HL-60/S4 (cell line): ENCODE measurements around the gene STMN3.

Experiments
- in situ Hi-C: fragments of 300-500 bp; cut with MboI; formaldehyde crosslinking; loops from 2 replicates; pipeline ENCODE4 v1.14.3; 2022; ENCODE audit warnings: low sequenced_read_pairs

STMN3 gene

DNA sequence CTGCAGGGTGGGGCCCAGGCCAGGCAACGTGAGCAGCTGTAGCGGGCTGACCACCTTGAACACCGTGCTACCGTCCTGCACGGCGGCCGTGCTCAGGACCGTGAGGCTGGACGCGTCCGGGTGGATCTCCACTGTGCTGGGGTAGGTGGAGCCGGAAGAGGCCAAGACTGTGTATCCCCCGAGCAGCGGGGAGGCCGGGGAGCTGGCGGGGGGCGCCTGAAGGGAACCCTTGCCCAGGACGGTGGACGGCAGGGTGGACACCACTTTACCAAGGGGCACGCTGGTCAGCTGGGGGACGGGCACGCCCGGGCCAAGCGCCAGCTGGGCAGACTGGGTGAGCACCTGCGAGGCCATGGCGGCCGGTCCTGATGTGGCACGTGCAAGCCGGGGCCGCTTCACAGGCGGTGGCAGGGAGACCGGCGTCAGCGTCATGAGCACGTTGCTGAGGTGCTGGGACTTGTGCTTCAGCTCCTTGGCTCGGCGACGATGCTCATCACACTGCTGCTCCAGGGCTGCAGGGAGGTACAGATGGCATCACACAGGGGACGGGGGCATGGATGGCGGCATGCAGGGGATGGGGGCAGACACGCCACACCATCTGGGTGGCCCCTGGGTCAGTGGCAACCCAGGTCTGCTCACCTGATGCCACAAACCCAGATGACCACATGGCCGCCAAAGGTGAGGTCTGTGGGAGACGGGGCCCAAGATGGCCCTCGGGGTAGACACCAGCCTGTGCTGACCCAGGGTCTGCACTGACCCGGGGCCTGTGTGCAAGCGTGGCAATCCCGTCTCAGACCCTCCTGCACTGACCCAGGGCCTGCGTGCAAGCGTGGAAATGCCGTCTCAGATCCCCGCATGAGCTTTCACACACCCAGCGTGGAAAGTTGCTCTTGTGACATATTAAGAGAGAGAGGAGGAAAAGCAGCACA lies 62.7 kb downstream of the STMN3 start:
- in situ Hi-C loops = no loop called here
